Measurements from ENCODE around the gene EFHC1.

DNA sequence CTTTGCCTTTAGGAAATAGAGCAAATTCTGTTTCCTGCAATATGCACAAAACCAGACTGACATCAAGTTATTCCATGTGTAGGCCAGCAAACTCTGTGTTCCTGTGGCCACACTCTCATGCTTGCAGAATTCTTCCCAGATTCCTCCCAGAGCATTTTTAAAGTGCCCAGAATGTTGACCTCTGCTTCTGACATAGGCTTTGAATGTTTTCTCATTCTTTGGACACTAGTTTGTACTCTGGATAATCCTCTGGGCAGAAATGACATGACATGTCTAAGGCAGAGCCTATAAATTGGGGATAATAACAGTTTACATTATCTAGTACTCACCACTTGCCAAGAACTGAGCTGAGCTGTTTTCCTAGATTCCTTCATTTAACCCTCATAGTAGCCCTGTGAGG is 9.2 kb upstream of the EFHC1 start:
- TF ChIP-seq POLR2AphosphoS5 (IDR thresholded peaks at IDR 0.05) (no peak), POLR2A (IDR thresholded peaks at IDR 0.05) (no peak), EP300 (IDR thresholded peaks at IDR 0.05) (no peak)
- TF ChIP-seq, protein P1, sequence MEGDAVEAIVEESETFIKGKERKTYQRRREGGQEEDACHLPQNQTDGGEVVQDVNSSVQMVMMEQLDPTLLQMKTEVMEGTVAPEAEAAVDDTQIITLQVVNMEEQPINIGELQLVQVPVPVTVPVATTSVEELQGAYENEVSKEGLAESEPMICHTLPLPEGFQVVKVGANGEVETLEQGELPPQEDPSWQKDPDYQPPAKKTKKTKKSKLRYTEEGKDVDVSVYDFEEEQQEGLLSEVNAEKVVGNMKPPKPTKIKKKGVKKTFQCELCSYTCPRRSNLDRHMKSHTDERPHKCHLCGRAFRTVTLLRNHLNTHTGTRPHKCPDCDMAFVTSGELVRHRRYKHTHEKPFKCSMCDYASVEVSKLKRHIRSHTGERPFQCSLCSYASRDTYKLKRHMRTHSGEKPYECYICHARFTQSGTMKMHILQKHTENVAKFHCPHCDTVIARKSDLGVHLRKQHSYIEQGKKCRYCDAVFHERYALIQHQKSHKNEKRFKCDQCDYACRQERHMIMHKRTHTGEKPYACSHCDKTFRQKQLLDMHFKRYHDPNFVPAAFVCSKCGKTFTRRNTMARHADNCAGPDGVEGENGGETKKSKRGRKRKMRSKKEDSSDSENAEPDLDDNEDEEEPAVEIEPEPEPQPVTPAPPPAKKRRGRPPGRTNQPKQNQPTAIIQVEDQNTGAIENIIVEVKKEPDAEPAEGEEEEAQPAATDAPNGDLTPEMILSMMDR (IDR thresholded peaks at IDR 0.05): no peak
